Measurements from ENCODE around the gene MATR3.
"Not testable (repeated sequence)": the region's sequence is repeated elsewhere in the genome, so short reads cannot be mapped to it uniquely, and the experiment has no call there.

The MATR3 gene

DNA sequence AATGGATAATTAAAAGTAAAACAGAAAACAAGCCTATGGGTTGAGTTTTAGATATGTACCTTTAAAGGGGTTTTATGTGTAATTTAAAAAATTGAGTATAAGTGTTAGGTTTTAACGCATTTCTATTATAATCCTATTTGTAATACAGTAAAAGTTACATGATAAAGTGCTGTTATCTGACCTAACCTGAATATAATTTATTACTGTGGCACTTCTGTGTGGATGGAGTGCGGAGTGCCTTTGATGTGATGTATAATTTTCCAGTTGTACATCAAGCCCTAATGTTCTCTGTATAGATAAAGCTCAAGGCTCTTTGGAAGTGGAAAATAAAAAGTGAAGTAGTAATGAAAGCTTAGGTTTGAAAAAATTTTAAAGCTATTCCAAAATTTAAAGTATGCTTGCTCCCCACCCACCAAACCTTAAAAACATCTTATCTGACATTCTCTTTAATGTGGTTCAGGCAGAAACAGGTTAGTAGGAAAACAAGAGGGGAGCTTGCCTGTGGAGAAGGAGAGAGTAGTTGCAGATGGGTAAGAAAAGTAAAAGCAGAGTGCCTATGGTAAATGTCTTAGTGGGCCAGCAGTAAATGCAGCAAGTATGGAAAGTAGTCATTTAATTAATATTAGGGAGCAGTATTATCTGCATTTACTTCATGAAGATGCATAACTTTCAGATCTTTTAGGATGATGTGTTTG is 4.0 kb downstream of the MATR3 start:
- FAIRE-seq (no peak), DNase-seq (ENCODE audit: low spot score) (no peak)

DNA sequence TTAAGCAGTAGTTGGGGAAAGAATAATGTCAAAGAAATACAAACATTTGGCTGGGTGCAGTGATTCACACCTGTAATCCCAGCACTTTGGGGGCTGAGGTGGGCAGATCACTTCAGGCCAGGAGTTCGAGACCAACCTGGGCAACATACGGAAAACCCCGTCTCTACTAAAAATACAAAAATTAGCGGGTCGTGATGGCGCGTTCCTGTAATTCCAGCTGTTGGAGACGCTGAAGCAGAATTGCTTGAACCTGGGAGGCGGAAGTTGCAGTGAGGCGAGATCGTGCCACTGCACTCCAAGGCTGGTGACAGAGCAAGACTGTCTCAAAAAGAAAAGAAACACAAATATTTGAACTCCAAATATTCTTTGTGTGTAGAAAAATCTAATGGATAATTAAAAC is 4.7 kb downstream of the MATR3 start:
- FAIRE-seq: no peak

DNA sequence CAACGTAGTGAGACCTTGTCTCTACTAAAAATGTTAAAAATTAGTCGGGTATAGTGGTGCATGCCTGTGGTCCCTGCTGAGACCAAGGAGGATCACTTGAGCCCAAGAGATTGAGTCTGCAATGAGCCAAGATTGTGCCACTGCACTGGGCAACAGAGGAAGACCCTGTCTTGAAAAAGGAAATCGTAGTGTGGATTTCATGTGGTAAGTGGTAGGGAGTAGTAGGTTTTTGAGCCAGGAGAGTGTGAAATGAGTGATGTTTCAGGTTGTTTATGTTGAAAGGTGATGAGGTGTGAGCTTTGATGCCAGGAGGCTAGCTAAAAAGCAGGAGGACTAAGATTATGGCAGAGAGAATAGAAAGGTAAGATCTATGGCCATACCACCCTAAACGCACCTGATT is 5.9 kb downstream of the MATR3 start:
- DNase-seq (ENCODE audit: low spot score): no peak
- no peak for FAIRE-seq

More for the DNA sequence above, 4.7 kb downstream of the MATR3 start:
- DNase-seq (ENCODE audit: low spot score): no peak

DNA sequence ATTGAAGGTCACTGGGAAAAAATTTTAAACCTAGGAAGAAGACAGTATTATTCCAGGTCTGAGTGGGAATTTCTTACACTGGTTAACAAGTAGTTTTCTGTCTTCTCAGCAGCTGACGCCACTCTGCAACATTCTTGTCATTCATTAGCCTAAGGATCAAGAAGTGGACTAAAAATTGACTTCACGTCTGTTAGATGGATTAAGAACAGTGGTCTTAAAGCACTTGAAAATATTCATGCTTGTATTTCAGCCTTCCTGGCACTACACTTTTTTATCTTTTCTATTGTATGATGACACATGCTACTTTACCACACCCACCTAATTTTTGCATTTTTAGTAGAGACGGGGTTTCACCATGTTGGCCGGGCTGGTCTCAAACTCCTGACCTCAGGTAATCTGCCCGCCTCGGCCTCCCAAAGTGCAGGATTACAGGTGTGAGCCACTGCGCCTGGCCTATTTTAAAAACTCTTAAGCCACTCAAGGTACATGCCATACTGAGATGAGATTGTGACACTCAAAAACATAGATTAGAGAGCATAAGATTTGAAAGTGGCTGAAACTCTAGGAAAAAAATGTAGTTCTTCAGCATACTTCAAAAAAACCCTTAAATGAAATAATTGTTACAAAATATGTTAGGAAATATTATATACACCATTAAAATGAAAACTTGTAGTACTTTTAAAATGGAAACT is 8.4 kb downstream of the MATR3 start:
- FAIRE-seq (no peak), DNase-seq (ENCODE audit: low spot score) (no peak)

DNA sequence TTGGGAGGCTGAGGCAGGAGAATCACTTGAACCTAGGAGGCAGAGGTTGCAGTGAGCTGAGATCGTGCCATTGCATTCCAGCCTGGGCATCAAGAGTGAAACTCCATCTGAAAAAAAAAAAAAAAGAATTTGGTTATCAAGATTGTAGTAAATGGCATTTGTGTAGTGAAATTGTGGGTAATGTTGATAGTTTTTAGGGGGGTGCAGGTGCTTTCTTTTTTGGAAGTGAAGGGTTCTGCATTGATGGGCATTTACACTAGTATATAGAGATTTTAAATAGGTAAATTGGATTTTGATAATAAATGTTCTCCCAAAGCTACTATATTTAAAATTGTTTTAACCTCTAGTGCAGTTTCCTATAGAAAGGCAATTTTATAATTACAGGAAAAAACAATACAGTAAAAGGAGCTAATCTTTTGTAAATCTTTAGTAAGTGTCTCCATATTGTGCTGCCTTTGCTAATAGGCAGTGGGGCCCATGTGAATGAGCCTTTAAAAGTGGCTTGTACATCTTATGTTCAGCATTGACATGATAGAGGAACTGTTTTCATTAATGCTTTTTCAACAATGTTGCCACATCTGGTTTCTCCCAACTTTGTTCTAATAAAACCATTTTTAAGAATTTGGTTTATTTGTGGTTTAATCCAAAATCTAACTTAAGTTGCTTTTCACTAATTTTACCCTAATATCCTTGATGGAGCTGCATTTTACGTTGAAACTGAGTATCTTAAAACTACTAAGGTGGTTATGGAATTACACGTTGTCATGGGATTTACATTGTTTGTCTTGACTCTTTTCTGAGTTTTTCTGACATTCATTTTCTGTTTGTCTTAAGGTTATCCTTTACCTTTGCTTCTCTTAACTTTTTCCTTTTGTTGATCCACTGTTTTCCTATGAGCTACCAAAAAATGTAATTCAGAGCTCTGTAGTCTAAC is 11.1 kb downstream of the MATR3 start:
- no peak for FAIRE-seq

DNA sequence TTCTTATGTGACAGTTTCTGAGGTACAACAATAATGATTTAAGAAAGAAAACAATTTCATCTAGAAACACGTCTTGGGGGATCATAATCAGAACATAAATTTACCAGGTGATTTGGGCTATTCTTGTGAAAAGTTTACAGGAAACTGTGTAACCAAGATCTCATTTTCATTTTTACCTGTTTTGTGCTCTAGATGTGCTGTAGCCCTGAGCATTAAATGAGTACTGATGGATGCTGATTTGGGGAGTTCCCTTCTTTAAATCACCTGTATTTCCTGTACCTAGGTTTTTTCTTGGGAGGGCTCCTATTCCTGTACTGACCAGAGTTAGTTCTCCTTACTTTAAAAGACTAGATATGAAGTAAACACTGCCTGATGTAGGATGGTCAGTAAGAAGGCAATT is 12.7 kb downstream of the MATR3 start:
- no peak for FAIRE-seq
- DNase-seq (ENCODE audit: low spot score): no peak

More for the DNA sequence above, 11.1 kb downstream of the MATR3 start:
- DNase-seq (ENCODE audit: low spot score): no peak

DNA sequence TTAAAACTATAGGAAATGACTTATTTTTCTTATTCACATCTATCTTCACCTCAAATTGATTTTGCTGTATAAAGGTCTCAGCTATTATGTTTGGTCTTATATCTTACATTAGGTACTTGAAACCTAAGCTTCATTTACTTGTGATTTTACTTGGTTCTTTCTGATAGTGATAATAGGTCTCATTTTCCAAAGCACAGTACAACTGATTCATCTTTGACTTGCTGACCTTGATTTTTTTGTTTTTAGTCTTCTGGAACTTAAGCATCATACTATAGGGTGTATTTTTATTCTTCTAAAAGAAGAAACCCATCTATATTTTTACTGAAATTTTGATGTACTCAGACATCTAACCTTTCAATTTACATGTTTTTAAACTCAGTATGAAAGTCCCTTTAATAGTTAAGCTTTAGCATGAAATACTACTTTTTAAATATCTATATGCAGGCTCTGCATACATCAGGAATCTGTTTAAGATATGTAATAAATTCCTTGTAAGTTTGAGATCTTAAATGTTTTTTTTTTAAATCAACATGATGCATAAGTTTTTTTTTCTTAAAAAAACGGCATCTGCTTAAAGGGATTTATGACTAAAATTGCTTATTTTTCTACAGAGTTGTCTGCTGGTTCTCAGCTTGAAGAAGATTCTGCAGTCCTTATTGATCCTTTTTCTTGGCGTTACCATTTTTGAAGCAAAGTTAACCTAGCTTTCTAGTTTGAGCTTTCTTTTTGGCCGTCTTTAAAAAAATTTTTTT is 13.3 kb downstream of the MATR3 start:
- DNase-seq (ENCODE audit: low spot score) (no peak), FAIRE-seq (no peak)

DNA sequence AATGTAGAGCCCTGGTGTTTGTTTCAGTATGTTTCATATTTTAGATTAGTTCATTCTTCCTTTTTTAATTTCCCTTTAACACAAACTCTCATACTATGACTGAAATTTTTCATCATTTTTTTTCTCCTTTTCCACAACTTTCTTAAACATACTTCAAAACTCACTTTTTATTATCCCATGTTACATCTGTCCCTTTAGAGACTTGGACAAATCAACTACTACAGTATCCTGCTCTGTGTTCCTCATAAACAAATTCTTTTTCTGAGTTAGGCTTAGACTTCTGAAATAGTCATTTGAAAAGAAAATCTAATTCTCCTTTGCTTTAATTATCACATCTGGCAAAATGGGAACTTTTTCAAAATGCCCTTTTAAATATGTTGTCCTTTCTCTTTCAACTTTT is 15.3 kb downstream of the MATR3 start:
- DNase-seq (ENCODE audit: low spot score) (no peak), FAIRE-seq (no peak)

DNA sequence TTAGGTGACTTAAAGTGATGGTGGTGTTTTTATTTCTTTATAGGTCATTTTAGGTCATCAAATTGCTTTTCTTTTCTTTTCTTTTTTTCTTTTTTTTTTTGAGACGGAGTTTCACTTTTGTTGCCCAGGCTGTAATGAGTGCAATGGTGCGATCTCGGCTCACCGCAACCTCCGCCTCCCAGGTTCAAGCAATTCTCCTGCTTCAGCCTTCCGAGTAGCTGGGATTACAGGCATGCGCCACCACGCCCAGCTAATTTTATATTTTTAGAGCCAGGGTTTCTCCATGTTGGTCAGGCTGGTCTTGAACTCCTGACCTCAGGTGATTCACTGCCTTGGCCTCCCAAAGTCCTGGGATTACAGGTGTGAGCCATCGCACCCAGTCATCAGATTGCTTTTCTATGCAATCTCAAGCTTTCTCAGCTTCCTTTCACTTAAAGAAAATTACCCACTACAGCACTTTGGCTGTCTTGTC is 17.2 kb downstream of the MATR3 start:
- not testable (repeated sequence) for FAIRE-seq

DNA sequence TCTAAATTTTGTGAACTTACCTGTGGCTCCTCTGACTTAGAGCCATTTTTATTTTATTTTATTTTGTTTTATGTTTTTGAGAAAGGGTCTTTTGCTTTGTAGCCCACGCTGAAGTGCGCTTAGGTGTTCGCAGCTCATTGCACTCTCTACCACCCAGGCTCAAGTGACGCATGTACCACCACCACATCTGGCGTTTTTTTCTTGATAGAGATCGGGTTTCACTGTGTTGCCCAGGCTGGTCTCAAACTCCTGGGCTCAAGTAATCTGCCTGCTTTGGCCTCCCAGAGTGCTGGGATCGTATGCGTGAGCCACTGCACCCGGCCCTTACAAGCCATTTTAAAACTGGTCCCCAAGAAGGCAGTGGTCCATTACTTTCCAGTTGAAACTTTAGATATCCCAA is 18.5 kb downstream of the MATR3 start:
- no peak for DNase-seq (ENCODE audit: low spot score)
- FAIRE-seq: no peak

More for the DNA sequence above, 17.2 kb downstream of the MATR3 start:
- DNase-seq (ENCODE audit: low spot score): not testable (repeated sequence)

DNA sequence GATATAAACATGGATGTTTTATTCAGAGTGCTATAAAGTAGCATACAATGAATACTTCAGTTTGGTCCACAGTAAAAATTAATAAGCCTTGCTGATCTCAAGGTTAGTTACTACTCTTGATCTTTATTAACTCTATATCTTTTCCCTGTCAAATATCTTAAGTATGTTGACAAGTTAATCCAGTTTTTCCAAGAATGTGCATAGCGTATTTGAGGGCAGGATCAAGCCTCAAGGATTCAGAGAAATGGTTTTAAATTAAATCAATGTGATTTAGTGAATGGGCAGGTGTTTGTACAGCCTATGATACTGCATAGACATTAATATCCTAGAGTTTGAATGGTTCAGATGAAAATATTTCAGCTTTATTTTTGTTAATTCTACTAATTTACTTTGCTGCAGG is 20.7 kb downstream of the MATR3 start:
- no peak for FAIRE-seq
- DNase-seq (ENCODE audit: low spot score): no peak

DNA sequence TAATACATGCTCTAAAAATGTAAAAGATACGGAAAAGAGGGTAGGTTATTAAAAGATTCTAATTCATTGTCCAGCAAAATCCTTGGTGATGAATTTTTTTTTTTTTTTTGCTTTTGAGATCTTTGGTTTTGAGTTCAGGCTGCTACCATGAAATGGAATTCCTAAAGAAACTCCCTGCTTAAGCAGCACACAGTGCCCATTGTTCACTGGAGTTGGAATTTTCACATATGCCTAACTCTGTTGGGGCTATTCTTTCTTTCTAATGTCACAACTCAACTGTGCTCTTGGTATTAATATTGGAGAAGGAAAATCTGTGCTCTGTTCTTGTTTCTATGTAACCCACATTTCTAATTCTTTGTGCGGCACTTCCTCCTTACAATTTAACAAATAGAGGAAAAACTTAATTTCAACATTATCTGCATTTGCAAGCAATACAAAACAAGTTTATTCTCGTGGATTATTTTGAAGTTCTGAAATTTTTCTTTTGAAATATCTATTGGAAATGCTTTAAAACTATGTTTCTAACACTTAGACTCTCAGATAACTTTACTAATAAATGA is 21.6 kb downstream of the MATR3 start:
- DNase-seq (ENCODE audit: low spot score) (no peak), FAIRE-seq (no peak)

DNA sequence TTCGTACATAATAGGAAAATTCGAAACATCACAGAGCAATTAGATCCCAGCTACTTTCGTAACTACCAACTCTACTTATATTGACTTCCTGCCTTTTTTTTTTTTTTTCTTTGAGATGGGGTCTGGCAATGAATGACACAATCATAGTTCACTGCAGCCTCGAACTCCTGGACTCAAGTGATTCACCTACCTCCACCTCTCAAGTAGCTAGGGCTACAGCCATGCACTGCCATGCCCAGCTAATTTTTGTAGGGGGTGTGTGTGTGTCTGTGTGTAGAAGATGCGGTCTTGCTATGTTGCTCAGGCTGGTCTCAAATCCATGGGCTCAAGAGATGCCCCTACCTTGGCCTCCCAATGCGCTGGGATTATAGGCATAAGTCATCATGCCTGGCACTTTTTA is 42.3 kb downstream of the MATR3 start:
- FAIRE-seq (no peak), DNase-seq (ENCODE audit: low spot score) (no peak)

DNA sequence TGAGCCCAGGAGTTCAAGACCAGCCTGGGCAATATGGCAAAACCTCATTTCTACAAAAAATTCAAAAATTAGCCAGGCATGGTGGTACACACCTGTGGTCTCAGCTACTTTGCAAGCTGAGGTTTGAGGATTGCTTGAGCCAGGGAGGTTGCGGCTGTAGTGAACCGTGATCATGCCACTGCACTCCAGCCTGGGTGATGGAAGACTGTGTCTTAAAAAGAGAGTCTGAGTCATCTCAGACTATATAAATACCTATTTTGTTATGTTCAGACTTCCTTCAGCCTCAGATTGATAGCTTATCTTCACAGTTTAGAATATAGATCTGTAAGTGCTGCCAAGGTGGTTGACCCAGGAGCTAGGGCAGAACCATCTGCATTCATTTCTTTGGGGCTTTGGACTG is 46.5 kb downstream of the MATR3 start:
- no peak for FAIRE-seq
- no peak for DNase-seq (ENCODE audit: low spot score)

DNA sequence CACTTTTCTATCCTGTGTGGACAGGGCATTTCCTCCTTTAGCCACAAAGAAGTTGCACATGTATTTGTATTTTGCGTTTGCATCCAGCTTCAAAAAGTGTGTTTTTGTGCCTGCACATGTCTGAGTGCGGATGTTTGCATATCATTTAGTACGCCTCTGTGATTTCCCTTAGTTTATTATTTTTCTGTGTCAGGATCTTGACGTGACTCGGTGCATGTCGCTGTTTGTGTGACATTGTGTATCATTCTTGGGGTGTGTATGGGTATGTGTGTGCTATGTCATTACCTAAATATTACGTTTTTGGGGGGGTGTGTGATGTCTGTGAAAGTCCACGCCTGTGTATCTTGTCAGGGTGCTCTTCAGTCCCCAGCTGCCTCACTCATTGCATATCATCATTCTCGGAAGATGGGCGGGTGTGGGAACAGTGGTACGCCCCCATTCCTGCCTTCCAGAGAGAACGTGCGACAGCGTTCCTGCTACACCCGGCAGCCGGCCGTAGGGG is 47.7 kb downstream of the MATR3 start:
- FAIRE-seq: no peak
- no peak for DNase-seq (ENCODE audit: low spot score)

DNA sequence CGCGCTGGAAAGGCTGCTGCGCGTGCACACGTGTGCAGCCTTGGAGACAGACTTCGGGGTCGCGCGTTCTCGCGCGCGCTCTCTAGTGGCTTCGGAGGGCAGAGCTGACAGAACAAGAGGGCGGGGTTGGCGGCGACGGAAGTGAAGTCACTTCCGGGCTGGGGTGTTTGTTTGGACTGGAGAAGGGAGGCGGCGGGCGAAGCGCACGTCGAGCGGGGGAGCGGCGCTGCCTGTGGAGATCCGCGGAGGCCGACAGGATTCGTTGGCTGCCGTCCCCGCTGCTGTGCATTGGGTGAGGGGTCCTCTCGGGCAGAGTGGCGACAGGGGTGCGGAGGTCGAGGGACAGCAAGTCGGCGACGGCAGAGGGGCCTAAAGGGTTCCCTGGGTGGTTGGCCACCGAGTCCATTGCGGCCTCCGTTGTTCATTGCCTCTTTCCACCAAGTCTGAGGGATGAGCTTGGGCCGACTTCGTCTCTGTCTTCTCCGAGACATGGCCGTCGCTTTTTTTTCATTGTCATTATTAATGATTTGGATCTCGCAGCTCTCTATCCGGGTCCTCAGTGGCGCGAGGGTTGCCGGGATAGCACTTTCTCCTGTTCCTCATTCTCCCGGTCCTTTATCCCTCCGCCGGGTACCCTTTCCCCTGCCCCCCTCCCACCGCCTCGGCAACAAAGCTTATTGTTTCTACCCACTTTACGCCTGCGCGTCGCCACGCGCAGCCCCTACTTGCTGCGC is 48.3 kb downstream of the MATR3 start, which contains the start of gene PAIP2:
TSS of gene PAIP2 (plus strand) at position 166 of the 734 bp plus-strand sequence. CDS start 21,931 bp downstream, outside the sequence.
- peak; percentile 94 for DNase-seq (ENCODE audit: low spot score)
- peak; percentile 20 for FAIRE-seq

DNA sequence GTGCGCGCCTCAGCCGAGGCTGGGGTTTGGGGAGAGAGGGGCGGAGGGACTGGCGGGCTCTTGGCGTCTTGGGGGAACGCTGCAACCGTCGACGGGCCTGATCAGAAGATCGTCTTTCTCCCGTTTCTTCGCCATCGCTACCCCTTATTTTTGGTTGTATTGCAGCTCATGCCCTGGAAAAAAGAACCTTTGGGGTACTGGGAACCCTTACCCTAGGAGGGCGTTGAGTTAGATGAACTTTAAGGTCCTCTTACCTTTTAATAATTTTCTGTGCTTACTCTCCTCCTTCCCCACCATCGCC is 48.8 kb downstream of the MATR3 start:
- no peak for DNase-seq (ENCODE audit: low spot score)
- no peak for FAIRE-seq

DNA sequence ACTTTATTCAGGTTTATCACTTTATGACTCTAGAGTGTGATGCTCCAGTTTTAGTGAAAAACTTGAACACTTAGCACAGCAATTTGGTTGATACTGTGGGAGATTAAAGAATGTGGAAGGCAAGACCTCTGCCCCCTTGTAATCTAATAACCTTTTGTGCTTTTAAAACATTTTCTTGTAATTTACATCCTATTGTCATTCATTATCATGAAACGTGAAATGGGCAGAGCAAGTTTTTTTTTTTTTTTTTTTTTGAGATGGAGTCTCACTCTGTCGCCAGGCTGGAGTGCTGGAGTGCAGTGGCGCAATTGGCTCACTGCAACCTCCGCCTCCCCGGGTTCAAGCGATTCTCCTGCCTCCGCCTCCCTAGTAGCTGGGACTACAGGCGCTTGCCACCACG is 49.9 kb downstream of the MATR3 start:
- DNase-seq (ENCODE audit: low spot score): no peak
- no peak for FAIRE-seq

DNA sequence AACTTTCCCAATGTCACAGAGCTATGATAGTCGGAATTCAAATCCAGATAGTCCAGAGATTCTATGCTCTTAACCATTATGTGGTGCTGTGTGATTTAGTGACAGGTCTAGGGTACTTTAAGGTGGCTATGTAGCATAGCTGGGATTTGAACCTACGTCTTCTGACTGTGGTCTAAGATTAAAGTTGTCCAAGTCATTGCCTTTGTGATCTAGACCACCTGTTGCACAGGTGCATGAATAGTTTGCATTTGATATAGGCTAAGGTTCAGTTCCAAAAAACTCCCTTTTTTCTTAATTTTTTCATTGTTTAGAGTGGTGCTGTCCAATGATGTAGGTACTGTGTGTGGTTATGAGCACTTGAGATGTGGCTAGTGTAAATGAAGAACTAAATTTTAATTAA is 50.6 kb downstream of the MATR3 start:
- FAIRE-seq (no peak), DNase-seq (ENCODE audit: low spot score) (no peak)

DNA sequence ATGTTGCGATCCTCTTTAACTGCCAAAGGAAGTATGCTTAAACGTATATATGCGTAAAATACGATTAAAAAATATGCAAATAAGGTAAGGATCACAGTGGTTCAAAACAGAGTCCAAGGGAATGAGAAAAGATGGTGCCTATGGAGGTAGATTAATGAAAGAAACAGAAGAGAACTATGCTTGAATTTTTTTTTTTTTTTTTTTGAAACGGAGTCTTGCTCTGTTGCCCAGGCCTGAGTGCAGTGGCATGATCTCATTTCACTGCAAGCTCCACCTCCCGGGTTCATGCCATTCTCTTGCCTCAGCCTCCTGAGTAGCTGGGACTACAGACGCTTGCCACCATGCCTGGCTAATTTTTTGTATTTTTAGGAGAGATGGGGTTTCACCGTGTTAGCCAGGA is 51.9 kb downstream of the MATR3 start:
- FAIRE-seq; DNase-seq (ENCODE audit: low spot score): not testable (repeated sequence)

Measured in urothelium cell line (cell line).